Suprapubic skin (tissue), 4 donors: ENCODE measurements around the gene CLDN8. TPM values are rescaled to one million over a fixed set of nuclear protein-coding genes. Genes with fewer than 3 reads are reported as not detected.

ENCODE experiments used
- DNase-seq, 2 donors: peaks; one replicate each; pipeline ENCODE4 v3.0.0-alpha.2; 2019; ENCODE audit warnings: low spot score in 2 of 2
- H3K27ac ChIP-seq: fragments of 200-600 bp; sonication (generic); one replicate; pipeline ENCODE4 v1.5.1; 2019
- H3K27me3 ChIP-seq: fragments of 200-600 bp; sonication (generic); one replicate; pipeline ENCODE4 v1.5.1; 2019
- H3K36me3 ChIP-seq: fragments of 200-600 bp; sonication (generic); one replicate; pipeline ENCODE4 v1.5.1; 2019
- H3K4me1 ChIP-seq: fragments of 200-600 bp; sonication (generic); one replicate; pipeline ENCODE4 v1.5.1; 2019
- H3K4me3 ChIP-seq: fragments of 200-600 bp; sonication (generic); one replicate; pipeline ENCODE4 v1.5.1; 2019; ENCODE audit warnings: mild to moderate bottlenecking
- H3K9me3 ChIP-seq: fragments of 200-600 bp; sonication (generic); one replicate; pipeline ENCODE4 v1.5.1; 2019
- EP300 ChIP-seq: sonication (generic); formaldehyde crosslinking; IDR thresholded peaks from one replicate; pipeline ENCODE4 v1.6.1; 2017; ENCODE audit warnings: antibody characterized with exemption
- POLR2A ChIP-seq, 2 donors: fragments of 450-650 bp; IDR thresholded peaks; one replicate each; pipeline ENCODE4 v1.6.1; 2017; ENCODE audit warnings: antibody characterized with exemption in 2 of 2, mild to moderate bottlenecking in 2 of 2, moderate library complexity in 2 of 2
- POLR2AphosphoS5 ChIP-seq, 3 donors: sonication (generic); formaldehyde crosslinking; IDR thresholded peaks; one replicate each; pipeline ENCODE4 v1.6.1; 2017; ENCODE audit warnings: antibody characterized with exemption in 3 of 3
- WGBS: methylation state at CpG from one replicate; pipeline ENCODE4 v1.1.5; 2018; 5-methylcytosine and 5-hydroxymethylcytosine counted together
- total RNA-seq, 4 donors: library from RNA; depleted of rRNA; stranded (reverse); fragments of >200 nt; gene quantifications; one replicate each; pipeline ENCODE4 v1.1.0, GENCODE V29; 2016
- TF ChIP-seq, protein P1 (sequence below), 2 donors: fragments of 200-600 bp in 1 of 2; fragments of 450-650 bp in 1 of 2; sonication (generic) in 1 of 2; IDR thresholded peaks; one replicate each; pipeline ENCODE4 v1.5.1; 2016 to 2019; ENCODE audit warnings: antibody characterized with exemption in 2 of 2, mild to moderate bottlenecking in 1 of 2, moderate library complexity in 1 of 2

Gene CLDN8
- total RNA-seq, 4 donors from 2014 or later, result 16.5 to 35.9 (median 19.7) TPM

DNA sequence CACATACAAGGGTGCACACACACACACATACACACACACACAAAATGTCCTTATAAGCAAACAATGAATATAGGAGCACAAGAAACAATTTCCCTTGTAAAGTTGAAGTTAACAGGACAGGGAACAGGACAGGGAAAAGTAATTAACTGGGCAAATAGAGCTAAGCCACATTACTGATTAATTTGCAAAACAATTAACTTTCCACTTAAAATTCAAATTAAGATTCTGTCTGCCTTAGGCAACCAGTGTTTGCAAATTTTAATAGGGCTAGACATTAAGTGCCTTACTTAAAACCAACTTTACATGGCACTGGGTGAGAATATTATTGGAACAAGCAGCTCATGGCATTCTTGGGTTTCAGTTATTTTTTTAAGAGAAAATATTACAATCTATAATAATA is 6.8 kb upstream of the CLDN8 start:
- Histone ChIP-seq H3K27me3 (no peaks in the 10 kb centered on the region), H3K4me3 (no peak overlapping the region), H3K36me3 (no peaks in the 10 kb centered on the region), H3K9me3 (no peaks in the 10 kb centered on the region), H3K27ac (no peak overlapping the region), H3K4me1 (peaks cover 14% of the 10 kb centered on the region)
- TF ChIP-seq POLR2AphosphoS5 (IDR thresholded peaks at IDR 0.05), result no peak
- TF ChIP-seq, protein P1, sequence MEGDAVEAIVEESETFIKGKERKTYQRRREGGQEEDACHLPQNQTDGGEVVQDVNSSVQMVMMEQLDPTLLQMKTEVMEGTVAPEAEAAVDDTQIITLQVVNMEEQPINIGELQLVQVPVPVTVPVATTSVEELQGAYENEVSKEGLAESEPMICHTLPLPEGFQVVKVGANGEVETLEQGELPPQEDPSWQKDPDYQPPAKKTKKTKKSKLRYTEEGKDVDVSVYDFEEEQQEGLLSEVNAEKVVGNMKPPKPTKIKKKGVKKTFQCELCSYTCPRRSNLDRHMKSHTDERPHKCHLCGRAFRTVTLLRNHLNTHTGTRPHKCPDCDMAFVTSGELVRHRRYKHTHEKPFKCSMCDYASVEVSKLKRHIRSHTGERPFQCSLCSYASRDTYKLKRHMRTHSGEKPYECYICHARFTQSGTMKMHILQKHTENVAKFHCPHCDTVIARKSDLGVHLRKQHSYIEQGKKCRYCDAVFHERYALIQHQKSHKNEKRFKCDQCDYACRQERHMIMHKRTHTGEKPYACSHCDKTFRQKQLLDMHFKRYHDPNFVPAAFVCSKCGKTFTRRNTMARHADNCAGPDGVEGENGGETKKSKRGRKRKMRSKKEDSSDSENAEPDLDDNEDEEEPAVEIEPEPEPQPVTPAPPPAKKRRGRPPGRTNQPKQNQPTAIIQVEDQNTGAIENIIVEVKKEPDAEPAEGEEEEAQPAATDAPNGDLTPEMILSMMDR (IDR thresholded peaks at IDR 0.05), result no peak
- TF ChIP-seq POLR2A (IDR thresholded peaks at IDR 0.05), result no peak
- TF ChIP-seq EP300, result no peak
- no peak for DNase-seq

DNA sequence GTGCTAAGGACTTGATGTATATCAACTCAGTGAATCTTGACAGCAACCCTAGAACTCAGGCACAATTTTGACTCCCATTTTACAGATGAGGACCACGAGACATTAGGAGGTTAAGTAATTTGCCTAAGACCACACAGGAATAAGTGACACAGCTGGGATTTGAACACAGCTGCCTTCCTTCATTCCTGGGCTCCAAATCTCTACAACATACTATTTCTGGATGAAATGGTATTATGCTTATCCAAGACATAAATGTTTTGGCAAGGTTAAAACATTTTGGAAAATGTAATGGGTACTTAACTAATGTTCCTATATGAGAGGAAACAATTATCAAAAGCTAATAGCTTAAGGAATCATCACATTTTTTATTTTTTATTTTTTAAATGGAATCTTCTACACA is 4.8 kb downstream of the CLDN8 start:
- TF ChIP-seq POLR2A (IDR thresholded peaks at IDR 0.05) (no peak), POLR2AphosphoS5 (IDR thresholded peaks at IDR 0.05) (no peak), EP300 (no peak)
- TF ChIP-seq, protein P1 (IDR thresholded peaks at IDR 0.05), result no peak
- Histone ChIP-seq H3K36me3 (no peaks in the 10 kb centered on the region), H3K4me1 (peaks cover 6% of the 10 kb centered on the region), H3K9me3 (no peaks in the 10 kb centered on the region), H3K27me3 (no peaks in the 10 kb centered on the region), H3K27ac (no peak overlapping the region), H3K4me3 (no peak overlapping the region)
- DNase-seq, result no peak
- WGBS, result 57% methylated on average over 1 of the region's 1 CpG

DNA sequence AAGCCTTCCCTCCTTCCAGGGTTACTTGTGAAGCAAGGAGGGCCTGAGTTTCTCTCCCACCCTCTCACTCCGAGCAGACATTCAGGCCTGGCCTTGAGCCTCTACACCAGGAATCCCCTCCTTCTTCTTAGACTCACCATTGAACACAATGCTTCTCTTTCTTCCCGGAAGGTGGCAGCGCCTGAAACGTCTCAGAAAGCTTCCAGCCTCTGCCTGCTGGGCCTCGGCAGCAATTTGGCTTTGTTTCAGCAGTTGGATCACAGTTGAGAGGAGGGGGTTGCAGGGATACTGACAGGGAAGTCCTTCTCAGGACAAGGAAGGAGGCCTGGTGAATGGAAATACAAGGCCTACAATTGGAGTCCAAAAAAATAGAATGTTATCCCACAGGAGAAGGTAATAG is 6.3 kb downstream of the CLDN8 start:
- H3K27ac ChIP-seq, result no peak overlapping the region
- 65% methylated on average over 5 of the region's 5 CpGs for WGBS

DNA sequence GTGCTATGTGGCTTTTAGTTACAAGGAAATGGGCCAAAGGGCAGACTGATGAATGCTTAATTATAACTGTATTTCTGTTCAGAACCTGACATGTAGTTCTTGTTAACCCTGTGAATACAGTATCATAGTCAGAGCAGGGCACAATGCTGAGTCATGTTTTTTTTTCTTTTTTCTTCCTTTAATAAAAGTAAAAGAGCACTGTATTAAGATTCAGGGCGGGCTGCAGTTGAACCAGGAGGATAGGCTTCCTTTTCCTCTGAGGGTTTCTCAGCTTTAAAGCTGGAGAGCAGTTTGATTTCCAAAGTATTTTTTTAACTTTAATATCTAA is 8.7 kb downstream of the CLDN8 start:
- WGBS, result 90% methylated on average over 1 of the region's 1 CpG
- H3K36me3 ChIP-seq, result no peaks in the 10 kb centered on the region
- H3K4me1 ChIP-seq, result peaks cover 3% of the 10 kb centered on the region
- no peak for DNase-seq
- no peak for TF ChIP-seq POLR2A (IDR thresholded peaks at IDR 0.05)
- TF ChIP-seq, protein P1 (IDR thresholded peaks at IDR 0.05), result no peak
- no peak for TF ChIP-seq POLR2AphosphoS5 (IDR thresholded peaks at IDR 0.05)
- TF ChIP-seq EP300, result no peak
- H3K9me3 ChIP-seq, result no peaks in the 10 kb centered on the region
- no peak overlapping the region for H3K27ac ChIP-seq
- H3K4me3 ChIP-seq, result no peak overlapping the region
- no peaks in the 10 kb centered on the region for H3K27me3 ChIP-seq

More for the DNA sequence above, 6.3 kb downstream of the CLDN8 start:
- H3K27me3 ChIP-seq, result no peaks in the 10 kb centered on the region
- H3K36me3 ChIP-seq, result no peaks in the 10 kb centered on the region
- H3K4me3 ChIP-seq, result no peak overlapping the region
- TF ChIP-seq POLR2A (IDR thresholded peaks at IDR 0.05) (no peak), POLR2AphosphoS5 (IDR thresholded peaks at IDR 0.05) (no peak), EP300 (no peak)
- TF ChIP-seq, protein P1 (IDR thresholded peaks at IDR 0.05), result no peak
- no peak for DNase-seq
- H3K9me3 ChIP-seq, result no peaks in the 10 kb centered on the region
- peaks cover 3% of the 10 kb centered on the region for H3K4me1 ChIP-seq

DNA sequence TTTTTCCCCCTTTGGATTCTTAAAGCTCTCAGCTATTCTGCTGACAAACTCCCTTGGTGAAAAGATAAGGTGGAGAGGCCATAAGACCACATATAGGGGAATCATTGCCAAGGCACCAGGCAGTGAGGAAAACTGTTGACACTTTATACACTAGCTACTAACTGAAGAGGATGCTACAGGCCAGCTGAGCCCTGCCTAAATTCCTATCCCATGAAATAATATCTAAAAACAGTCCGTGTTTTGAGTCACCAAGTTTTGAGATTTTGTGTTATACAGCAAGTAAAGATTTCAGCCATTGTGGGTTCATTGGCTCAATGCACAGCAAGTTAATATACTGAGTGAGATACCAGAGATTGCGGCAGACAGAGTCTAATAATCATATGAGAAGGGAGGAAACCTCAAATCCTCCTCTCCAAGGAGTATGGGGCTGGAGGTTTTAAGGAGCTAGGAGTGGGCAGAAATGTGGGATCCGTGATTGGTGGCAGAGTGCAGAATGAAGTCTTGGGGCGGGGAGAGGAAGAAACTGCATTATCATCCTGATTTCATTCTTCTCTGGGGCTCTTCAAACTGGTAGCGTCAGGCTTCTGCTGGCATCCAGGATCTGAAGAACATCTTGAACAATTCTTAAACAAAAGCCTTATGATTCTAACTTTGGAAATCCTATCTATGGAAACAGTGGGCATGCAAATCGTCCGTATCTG is 9.2 kb downstream of the CLDN8 start:
- Histone ChIP-seq H3K27me3 (no peaks in the 10 kb centered on the region), H3K9me3 (no peaks in the 10 kb centered on the region), H3K27ac (no peak overlapping the region), H3K4me3 (no peak overlapping the region), H3K36me3 (no peaks in the 10 kb centered on the region), H3K4me1 (peaks cover 3% of the 10 kb centered on the region)
- 56% methylated on average over 7 of the region's 7 CpGs for WGBS
- TF ChIP-seq, protein P1 (IDR thresholded peaks at IDR 0.05), result no peak
- TF ChIP-seq EP300 (no peak), POLR2A (IDR thresholded peaks at IDR 0.05) (no peak), POLR2AphosphoS5 (IDR thresholded peaks at IDR 0.05) (no peak)
- DNase-seq, result no peak
